Endodermal cell (in vitro differentiated cells): ENCODE measurements around the gene RCOR1. TPM values are rescaled to one million over a fixed set of nuclear protein-coding genes. Genes with fewer than 3 reads are reported as not detected.
"Not testable (repeated sequence)": the region's sequence is repeated elsewhere in the genome, so short reads cannot be mapped to it uniquely, and the experiment has no call there.

ENCODE experiments used
- DNase-seq: peaks from one replicate; pipeline ENCODE4 v3.0.0-alpha.2; 2017
- H3K27ac ChIP-seq: 2 replicates; pipeline ENCODE4 v1.5.1; 2013; ENCODE audit warnings: mild to moderate bottlenecking, low read depth, low read length, moderate library complexity
- H3K27me3 ChIP-seq: 2 replicates; pipeline ENCODE4 v1.6.1; 2013; ENCODE audit warnings: mild to moderate bottlenecking, low read length, moderate library complexity; ENCODE audit not compliant: insufficient read depth, control insufficient read depth, poor library complexity, severe bottlenecking
- H3K36me3 ChIP-seq: 2 replicates; pipeline ENCODE4 v1.7.0; 2013; ENCODE audit warnings: mild to moderate bottlenecking, low read length, moderate library complexity; ENCODE audit not compliant: control insufficient read depth, insufficient read depth
- H3K4me1 ChIP-seq: one replicate; pipeline ENCODE4 v1.7.0; 2013; ENCODE audit warnings: low read length; ENCODE audit not compliant: control insufficient read depth, insufficient read depth
- H3K4me3 ChIP-seq: 2 replicates; pipeline ENCODE4 v1.5.1; 2013; ENCODE audit warnings: mild to moderate bottlenecking, low read length, moderate library complexity
- H3K9ac ChIP-seq: 2 replicates; pipeline ENCODE4 v1.6.1; 2013; ENCODE audit warnings: mild to moderate bottlenecking, low read length, moderate library complexity; ENCODE audit not compliant: poor library complexity, severe bottlenecking; ENCODE audit errors: extremely low read depth
- H3K9me3 ChIP-seq: 2 replicates; pipeline ENCODE4 v1.6.1; 2013; ENCODE audit warnings: mild to moderate bottlenecking, low read length, moderate library complexity; ENCODE audit not compliant: control insufficient read depth
- H3K27ac Mint-ChIP-seq: 2 replicates; pipeline ENCODE4 v1.8.0; 2020; ENCODE audit warnings: mixed read lengths
- H3K27me3 Mint-ChIP-seq: 2 replicates; pipeline ENCODE4 v1.8.0; 2021; ENCODE audit warnings: mild to moderate bottlenecking, mixed read lengths; ENCODE audit not compliant: insufficient read depth
- H3K36me3 Mint-ChIP-seq: 2 replicates; pipeline ENCODE4 v1.8.0; 2020; ENCODE audit warnings: low read depth, mixed read lengths
- H3K4me1 Mint-ChIP-seq: 2 replicates; pipeline ENCODE4 v1.8.0; 2020; ENCODE audit warnings: mixed read lengths
- H3K4me3 Mint-ChIP-seq: 2 replicates; pipeline ENCODE4 v1.8.0; 2020; ENCODE audit warnings: mild to moderate bottlenecking, moderate library complexity, mixed read lengths
- H3K9me3 Mint-ChIP-seq: 2 replicates; pipeline ENCODE4 v1.8.0; 2020; ENCODE audit warnings: mild to moderate bottlenecking, mixed read lengths
- WGBS, 2 experiments: methylation state at CpG; one replicate each; pipeline versions ENCODE4 v1.1.5 to v1.1.7; 2013; ENCODE audit warnings: missing lambda C conversion rate in 2 of 2, mixed read lengths in 1 of 2; ENCODE audit not compliant: insufficient coverage in 1 of 2, insufficient read length in 1 of 2; 5-methylcytosine and 5-hydroxymethylcytosine counted together
- total RNA-seq, 2 donors: library from RNA; stranded (reverse); fragmentation: NEBNext Ultra II Directional in 1 of 2; extraction: Animal tissue kit (Norgen Biotek cat#: 25700) in 1 of 2; gene quantifications; 2 replicates in 1 of 2; 3 replicates in 1 of 2; pipeline ENCODE4 v1.2.1, GENCODE V29; 2021
- TF ChIP-seq, protein P1 (sequence below): fragments of 200-600 bp; sonication (generic); conservative IDR thresholded peaks from 2 replicates; pipeline ENCODE4 v1.5.0; 2021; ENCODE audit warnings: antibody characterized with exemption, mild to moderate bottlenecking

Gene RCOR1
- total RNA-seq, 2 donors from 2014 or later = 30.3 to 31.5 TPM

DNA sequence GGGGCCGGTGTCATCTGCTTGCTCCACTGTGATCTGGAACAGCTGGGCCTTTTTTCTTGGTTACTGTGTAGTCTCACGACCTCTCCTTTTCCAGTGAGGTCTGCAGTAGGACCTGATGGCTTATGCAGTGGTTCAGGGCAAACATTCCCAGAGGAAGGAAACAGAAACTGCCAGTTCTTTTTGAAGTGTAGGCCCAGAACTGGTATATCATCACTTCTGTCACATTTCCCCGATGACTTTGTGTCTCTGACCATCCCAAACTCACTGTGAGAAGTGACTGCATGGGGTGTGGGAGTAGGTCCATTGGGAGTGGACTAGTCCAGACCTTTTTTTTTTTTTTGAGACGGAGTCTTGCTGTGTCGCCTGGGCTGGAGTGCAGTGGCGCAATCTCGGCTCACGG lies 38.4 kb downstream of the RCOR1 start:
- H3K9me3 ChIP-seq = no peaks in the 10 kb centered on the region
- no peaks in the 10 kb centered on the region for H3K36me3 ChIP-seq
- no peaks in the 10 kb centered on the region for H3K27me3 ChIP-seq
- peaks cover 22% of the 10 kb centered on the region for H3K4me1 Mint-ChIP-seq
- H3K36me3 Mint-ChIP-seq = peaks cover 7% of the 10 kb centered on the region
- peaks cover 7% of the 10 kb centered on the region for H3K4me1 ChIP-seq
- no peak overlapping the region for H3K4me3 ChIP-seq
- 95 to 96% methylated on average over 6 to 8 of the region's 8 CpGs for WGBS, 2 experiments
- TF ChIP-seq, protein P1, sequence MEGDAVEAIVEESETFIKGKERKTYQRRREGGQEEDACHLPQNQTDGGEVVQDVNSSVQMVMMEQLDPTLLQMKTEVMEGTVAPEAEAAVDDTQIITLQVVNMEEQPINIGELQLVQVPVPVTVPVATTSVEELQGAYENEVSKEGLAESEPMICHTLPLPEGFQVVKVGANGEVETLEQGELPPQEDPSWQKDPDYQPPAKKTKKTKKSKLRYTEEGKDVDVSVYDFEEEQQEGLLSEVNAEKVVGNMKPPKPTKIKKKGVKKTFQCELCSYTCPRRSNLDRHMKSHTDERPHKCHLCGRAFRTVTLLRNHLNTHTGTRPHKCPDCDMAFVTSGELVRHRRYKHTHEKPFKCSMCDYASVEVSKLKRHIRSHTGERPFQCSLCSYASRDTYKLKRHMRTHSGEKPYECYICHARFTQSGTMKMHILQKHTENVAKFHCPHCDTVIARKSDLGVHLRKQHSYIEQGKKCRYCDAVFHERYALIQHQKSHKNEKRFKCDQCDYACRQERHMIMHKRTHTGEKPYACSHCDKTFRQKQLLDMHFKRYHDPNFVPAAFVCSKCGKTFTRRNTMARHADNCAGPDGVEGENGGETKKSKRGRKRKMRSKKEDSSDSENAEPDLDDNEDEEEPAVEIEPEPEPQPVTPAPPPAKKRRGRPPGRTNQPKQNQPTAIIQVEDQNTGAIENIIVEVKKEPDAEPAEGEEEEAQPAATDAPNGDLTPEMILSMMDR = no peak
- H3K9ac ChIP-seq = no peak overlapping the region
- no peak for DNase-seq
- no peak overlapping the region for H3K27ac Mint-ChIP-seq
- no peak overlapping the region for H3K27ac ChIP-seq
- no peaks in the 10 kb centered on the region for H3K27me3 Mint-ChIP-seq
- H3K4me3 Mint-ChIP-seq = no peak overlapping the region
- no peaks in the 10 kb centered on the region for H3K9me3 Mint-ChIP-seq

GRCh38 chr14:102633906-102634595 lies 41.6 kb downstream of the RCOR1 start:
- Mint-ChIP-seq H3K9me3 (no peaks in the 10 kb centered on the region), H3K27ac (no peak overlapping the region), H3K36me3 (peaks cover 5% of the 10 kb centered on the region), H3K27me3 (no peaks in the 10 kb centered on the region), H3K4me3 (no peak overlapping the region), H3K4me1 (peaks cover 19% of the 10 kb centered on the region)
- Histone ChIP-seq H3K36me3 (no peaks in the 10 kb centered on the region), H3K27ac (no peak overlapping the region), H3K9ac (no peak overlapping the region), H3K4me1 (peaks cover 7% of the 10 kb centered on the region), H3K4me3 (no peak overlapping the region), H3K27me3 (no peaks in the 10 kb centered on the region), H3K9me3 (no peaks in the 10 kb centered on the region)
- 84 to 92% methylated on average over 2 to 4 of the region's 4 CpGs for WGBS, 2 experiments
- TF ChIP-seq, protein P1 = no peak
- no peak for DNase-seq

GRCh38 chr14:102639611-102640010 lies 47.2 kb downstream of the RCOR1 start:
- H3K9me3 ChIP-seq, H3K27me3 Mint-ChIP-seq, H3K36me3 ChIP-seq, H3K4me3 Mint-ChIP-seq, H3K36me3 Mint-ChIP-seq, DNase-seq, H3K27me3 ChIP-seq, H3K9ac ChIP-seq, H3K27ac ChIP-seq, H3K9me3 Mint-ChIP-seq, H3K4me3 ChIP-seq, H3K4me1 ChIP-seq, H3K27ac Mint-ChIP-seq: not testable (repeated sequence)
- WGBS, 2 experiments = 93 to 100% methylated on average over 6 of the region's 6 CpGs
- H3K4me1 Mint-ChIP-seq = peaks cover 18% of the 10 kb centered on the region

DNA sequence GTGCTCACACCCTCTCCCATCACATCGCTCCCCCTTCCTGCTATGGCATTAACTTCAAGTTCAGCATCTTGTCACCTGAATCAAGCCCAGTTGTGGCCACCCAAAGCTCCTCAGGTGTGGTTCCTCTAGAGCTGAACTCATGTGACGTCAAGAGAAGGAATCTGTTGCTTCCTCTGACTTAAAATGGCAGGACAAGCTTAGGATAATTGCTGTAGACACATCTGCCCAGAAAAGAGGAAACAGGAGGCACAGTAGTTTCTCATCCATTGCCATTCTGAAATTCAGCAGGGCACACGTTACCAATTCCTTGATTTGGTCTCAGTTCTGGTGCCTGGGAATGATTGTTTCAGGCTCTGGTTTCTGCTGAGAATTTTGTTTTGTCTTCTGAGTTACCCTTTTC lies 52.1 kb downstream of the RCOR1 start:
- H3K4me1 Mint-ChIP-seq = peaks cover 36% of the 10 kb centered on the region
- TF ChIP-seq, protein P1 = no peak
- H3K4me3 Mint-ChIP-seq = no peak overlapping the region
- no peak overlapping the region for H3K27ac Mint-ChIP-seq
- Histone ChIP-seq H3K9me3 (no peaks in the 10 kb centered on the region), H3K27ac (no peak overlapping the region), H3K4me3 (no peak overlapping the region), H3K9ac (no peak overlapping the region), H3K36me3 (no peaks in the 10 kb centered on the region), H3K4me1 (peaks cover 12% of the 10 kb centered on the region), H3K27me3 (no peaks in the 10 kb centered on the region)
- H3K9me3 Mint-ChIP-seq = no peaks in the 10 kb centered on the region
- WGBS, 2 experiments = 90 to 94% methylated on average over 3 of the region's 3 CpGs
- H3K36me3 Mint-ChIP-seq = no peaks in the 10 kb centered on the region
- DNase-seq = no peak
- no peaks in the 10 kb centered on the region for H3K27me3 Mint-ChIP-seq
